SK-N-DZ (cell line): Measurements from ENCODE around the gene NFE2L1.
"Not testable (repeated sequence)": the region's sequence is repeated elsewhere in the genome, so short reads cannot be mapped to it uniquely, and the experiment has no call there.

ENCODE experiments used
- DNase-seq: peaks from one replicate; pipeline ENCODE4 v3.0.0-alpha.2; 2015; ENCODE audit warnings: low spot score

The NFE2L1 gene

DNA sequence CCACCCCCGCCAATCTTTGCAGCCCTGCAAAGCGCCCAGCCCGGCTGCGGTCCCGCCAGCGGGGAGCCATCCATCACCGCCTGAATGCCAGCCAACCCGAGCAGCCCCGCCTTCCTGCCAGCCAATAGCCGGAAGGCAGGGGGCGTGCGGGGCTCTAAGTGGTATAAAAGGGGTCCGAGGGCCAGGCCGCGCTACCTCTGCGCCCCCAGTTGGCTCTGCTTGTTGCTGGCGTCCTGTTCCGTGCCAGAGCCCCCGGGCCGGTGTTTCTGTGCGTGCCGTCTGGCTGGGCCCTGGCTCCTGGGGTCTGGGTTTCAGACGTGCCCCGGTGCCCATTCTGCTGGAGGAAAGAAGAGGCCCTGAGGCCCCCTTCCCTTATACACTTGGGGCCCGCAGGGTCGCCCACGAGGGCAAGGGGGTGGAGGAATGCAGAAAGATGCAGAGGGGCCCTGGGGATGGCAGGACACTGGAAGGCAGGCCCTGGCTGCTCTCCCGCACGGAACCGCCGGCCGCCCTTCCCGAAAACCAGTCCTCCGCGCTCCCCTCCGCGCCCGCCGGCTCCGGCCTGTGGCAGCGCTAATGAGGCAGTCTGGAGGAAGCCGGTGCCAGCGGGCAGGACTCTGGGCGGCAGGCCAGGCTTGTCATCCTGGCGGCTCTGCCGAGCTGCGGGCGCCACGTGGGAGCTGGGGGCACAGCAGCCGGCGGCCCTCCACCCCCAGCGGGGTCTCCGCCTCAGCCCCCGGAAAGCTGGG is 24.6 kb upstream of the NFE2L1 start:
- peak; percentile 88 for DNase-seq

- peak; percentile 52 for DNase-seq
These were observed 23.8 kb upstream of the NFE2L1 start for GRCh38 chr17:48024149-48025039.

- peak; percentile 97 for DNase-seq
These were observed 22.9 kb upstream of the NFE2L1 start for GRCh38 chr17:48025040-48025903.

DNA sequence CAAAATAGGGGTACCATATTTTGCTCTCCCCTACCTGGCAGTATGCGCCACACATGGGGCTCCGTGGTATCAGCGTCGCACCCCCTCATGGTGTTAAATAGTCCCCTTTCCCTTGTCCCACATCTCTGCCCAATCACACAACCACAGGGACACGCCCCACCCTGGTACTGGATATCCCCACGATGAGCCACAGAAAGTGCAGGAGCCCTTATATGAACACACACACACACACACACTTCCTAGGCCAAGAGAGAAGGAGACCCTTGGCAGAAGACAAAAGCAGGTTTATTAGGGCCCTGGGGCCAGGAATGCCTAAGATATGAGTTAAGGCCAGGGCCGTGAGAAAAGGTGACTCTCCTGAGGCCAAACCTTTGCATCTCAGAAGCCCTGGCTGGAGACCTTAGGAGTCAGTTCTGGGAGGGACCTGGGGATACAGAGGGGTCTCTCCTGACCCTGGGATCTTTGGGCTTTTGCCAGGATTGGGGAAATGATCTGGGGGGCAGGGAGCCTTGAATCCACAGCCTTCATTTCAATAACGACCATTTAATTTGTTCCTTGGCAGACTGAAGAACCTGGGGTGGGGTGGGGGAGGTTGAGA is 22.2 kb upstream of the NFE2L1 start:
- no peak for DNase-seq

DNA sequence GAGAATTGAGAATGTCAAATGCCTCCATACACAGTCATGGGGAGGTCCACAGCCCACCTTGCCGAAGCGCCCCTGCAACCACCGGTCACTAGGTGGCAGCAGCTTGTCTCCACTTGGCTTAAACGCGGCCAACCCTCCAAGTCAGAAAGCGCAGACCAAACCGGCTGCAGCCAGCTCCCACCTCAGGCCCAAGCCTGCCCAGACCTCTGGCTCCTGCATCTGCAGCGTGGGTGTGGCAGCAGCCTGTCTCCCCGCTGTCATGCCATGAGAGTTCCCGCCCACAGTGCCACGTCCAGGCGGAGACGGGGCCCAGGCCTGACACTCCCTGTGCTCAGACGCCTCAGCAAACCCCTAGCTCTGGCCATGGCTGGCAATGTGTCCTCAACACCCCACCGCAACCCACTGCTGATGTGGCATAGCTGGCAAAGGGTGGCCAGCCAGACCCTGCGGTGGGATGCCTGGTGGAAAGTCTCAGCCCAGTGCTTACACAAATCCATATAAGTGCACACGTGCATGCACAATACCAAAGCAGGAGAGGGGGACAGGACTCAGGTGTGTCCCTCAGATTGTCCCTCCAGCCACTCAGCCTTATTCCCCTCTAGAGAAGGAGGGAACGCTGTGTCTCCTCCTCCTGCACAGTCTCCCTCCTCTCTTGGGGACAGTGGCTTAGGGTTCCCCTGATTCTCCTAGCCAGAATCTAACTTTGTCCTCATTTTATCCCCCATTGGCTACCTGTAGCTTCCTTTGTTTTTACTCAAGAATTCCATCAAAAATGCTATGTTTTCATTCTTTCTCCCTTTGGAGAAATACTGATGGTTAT is 21.4 kb upstream of the NFE2L1 start:
- DNase-seq: peak; percentile 91

DNA sequence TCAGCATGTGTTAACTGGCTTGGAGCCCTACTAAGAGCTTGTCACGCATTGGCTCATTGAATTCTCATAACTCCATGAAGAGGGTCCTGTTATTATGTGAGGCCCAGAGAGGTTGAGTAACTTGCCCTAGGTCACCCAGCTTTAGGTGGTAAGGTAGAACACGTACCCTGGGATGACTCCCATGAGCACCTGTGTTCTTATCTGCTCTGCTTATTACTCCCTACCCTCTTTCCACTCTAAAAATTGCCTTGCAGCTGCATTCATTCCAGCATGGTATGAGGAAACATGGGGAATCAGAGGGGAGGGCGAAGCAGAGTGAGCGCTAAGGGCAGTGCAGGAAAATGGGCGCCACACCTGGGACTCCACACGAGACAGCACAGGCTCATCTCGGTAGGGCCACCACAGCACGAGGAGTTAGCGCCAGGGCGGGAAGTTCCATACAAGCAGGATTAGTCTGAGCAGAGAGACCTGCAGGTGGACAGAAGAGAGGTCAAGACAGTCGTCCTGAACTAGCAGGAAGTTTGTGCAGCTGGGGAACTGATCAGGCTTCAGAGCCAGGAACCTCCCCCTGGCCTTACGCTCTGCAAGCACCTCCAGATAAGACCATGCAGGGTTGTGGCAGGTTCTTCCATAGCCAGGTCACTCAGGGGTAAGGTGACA is 20.7 kb upstream of the NFE2L1 start:
- DNase-seq: no peak

- no peak for DNase-seq
These were observed 19.4 kb upstream of the NFE2L1 start for GRCh38 chr17:48028736-48029135.

- DNase-seq: no peak
These were observed 17.6 kb upstream of the NFE2L1 start for GRCh38 chr17:48030531-48030930.

- no peak for DNase-seq
These were observed 16.2 kb upstream of the NFE2L1 start for GRCh38 chr17:48031966-48032365.

DNA sequence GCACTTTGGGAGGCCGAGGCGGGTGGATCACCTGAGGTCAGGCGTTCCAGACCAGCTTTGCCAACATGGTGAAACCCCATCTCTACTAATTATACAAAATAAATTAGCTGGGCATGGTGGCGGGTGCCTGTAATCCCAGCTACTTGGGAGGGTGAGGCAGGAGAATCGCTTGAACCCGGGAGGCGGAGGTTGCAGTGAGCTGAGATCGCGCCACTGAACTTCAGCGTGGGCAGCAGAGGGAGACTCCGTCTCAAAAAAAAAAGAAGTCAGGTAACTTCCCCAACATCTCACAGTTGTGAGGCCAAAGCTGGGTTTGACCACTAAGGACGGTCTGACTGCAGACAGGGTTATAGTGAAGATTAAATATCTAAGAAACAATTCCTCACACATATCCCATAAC is 13.4 kb upstream of the NFE2L1 start:
- DNase-seq: not testable (repeated sequence)

- no peak for DNase-seq
These were observed 11.5 kb upstream of the NFE2L1 start for GRCh38 chr17:48036693-48037035.

DNA sequence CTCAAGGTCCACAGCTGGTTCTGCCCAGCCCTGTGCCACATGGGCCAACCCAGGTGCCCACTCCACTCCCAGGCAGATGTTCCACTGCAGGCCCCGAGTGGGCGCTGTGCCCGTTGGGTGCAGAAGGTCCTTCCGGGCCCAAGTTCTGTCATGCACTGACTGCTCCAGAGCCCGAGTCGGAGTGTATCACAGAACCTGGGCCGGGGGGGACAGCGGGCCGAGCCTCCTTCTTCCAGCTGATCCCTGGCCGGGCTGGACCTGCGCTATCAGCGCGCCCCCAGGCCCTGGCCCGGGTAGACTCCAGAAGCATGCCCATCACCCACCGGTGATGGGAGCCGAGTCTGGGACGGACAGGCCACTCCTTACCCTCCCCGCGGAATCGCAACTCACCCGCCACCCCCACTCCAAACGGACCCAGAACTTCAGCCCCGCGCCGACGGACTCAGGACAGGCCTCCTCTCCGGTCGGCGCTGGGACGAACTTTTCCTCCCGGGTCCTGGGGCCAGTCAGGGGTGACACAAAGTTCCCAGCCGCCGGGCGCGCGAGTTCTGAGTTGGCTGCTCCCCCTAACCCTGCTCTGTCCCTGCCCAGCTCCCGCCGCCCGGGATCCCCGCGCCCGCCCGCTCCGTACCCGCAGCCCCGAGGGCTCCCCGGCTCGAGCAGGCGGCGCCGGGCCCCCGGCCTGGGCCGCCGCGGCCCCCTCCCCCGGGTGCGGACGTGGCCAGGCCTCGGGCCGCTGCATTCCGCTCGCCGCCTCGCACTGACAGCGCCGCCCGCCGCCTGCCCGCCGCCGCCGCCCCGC is 10.9 kb upstream of the NFE2L1 start, which contains the start of gene COPZ2:
COPZ2 (minus strand) TSS at position 762 of the 802 bp plus-strand sequence; CDS start at position 742, 20 bp downstream.
- DNase-seq: no peak

- no peak for DNase-seq
These were observed 10.3 kb upstream of the NFE2L1 start for GRCh38 chr17:48037838-48038323.

- no peak for DNase-seq
These were observed 9.5 kb upstream of the NFE2L1 start for GRCh38 chr17:48038687-48039086.

DNA sequence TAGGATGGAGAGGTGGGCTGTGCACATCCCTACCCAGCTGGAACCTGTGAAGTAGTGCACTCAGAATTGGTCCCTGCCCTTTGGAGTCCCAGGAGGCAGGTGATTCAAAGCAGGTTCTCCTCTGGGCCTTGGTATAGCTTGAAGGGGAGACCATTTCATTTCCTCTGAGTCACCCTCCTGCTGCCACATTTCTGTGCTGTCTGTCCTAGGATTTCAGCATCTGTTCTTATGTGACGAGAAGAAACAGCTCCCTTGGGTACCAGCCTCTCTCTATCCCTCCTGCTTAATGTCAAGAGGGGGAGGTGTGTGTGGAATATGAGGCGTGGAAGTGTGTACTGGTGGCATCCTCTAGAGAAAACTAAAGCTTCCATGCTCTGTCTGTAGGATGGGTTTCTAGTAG is 5.0 kb upstream of the NFE2L1 start:
- DNase-seq: no peak

GRCh38 chr17:48044851-48045250 is 3.3 kb upstream of the NFE2L1 start:
- no peak for DNase-seq

GRCh38 chr17:48045316-48046001 is 2.7 kb upstream of the NFE2L1 start:
- no peak for DNase-seq

DNA sequence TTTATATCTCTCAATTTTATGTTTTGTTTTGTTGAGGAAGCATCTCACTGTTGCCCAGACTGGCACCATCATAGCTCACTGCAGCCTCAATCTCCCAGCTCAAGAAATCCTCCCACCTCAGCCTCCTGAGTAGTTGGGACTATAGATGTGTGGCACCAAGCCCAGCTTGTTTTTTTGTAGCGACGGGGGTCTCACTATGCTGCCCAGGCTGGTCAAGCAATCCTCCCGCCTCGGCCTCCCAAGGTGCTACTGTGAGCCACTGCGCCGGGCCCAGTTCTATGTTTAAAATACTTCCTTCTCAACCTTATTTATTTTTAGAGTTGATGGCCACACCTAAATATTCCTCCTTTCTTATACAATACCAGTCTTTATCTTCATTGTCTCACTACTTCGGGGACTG is 1.9 kb upstream of the NFE2L1 start:
- DNase-seq: no peak
